GM18873 (cell line): ENCODE results near the gene RUVBL2.
A peak's percentile ranks its signal among the peaks of the same experiment; 100 is the strongest.

Experiments
- ATAC-seq: cut with Tn5 transposase; IDR thresholded peaks from one replicate; pipeline ENCODE4 v1.9.1; 2021; ENCODE audit warnings: mild to moderate bottlenecking, moderate library complexity, moderate number of reproducible peaks; ENCODE audit not compliant: unreplicated experiment, low FRiP score

The RUVBL2 gene

GRCh38 chr19:48963371-48964204 lies 30.1 kb upstream of the RUVBL2 start:
- ATAC-seq = no peak

GRCh38 chr19:48964205-48965039 lies 29.3 kb upstream of the RUVBL2 start:
- no peak for ATAC-seq

- ATAC-seq = peak; percentile 46
Measured at GRCh38 chr19:48965040-48965805, 28.5 kb upstream of the RUVBL2 start, which contains the start of gene FTL. Gene FTL, plus strand, starts transcription at chr19:48965309. Its CDS starts 199 bp downstream, at chr19:48965508.

GRCh38 chr19:48965806-48966540 lies 27.7 kb upstream of the RUVBL2 start:
- ATAC-seq = peak; percentile 25

- no peak for ATAC-seq
Measured at GRCh38 chr19:48966541-48967345, 26.9 kb upstream of the RUVBL2 start.

GRCh38 chr19:48967346-48968178 lies 26.1 kb upstream of the RUVBL2 start:
- ATAC-seq = no peak

- no peak for ATAC-seq
Measured at GRCh38 chr19:48968179-48968661, 25.5 kb upstream of the RUVBL2 start.

- no peak for ATAC-seq
Measured at GRCh38 chr19:48968813-48969218, 24.9 kb upstream of the RUVBL2 start.

- ATAC-seq = no peak
Measured at GRCh38 chr19:48969276-48970138, 24.2 kb upstream of the RUVBL2 start.

- ATAC-seq = no peak
Measured at GRCh38 chr19:48970139-48970766, 23.4 kb upstream of the RUVBL2 start.

GRCh38 chr19:48970923-48971395 lies 22.7 kb upstream of the RUVBL2 start:
- no peak for ATAC-seq

GRCh38 chr19:48975947-48976847 lies 17.5 kb upstream of the RUVBL2 start:
- ATAC-seq = no peak

- no peak for ATAC-seq
Measured at GRCh38 chr19:48977061-48977460, 16.6 kb upstream of the RUVBL2 start.

GRCh38 chr19:48982280-48982679 lies 11.4 kb upstream of the RUVBL2 start:
- no peak for ATAC-seq

- ATAC-seq = no peak
Measured at GRCh38 chr19:48985711-48986110, 8.0 kb upstream of the RUVBL2 start.

GRCh38 chr19:48986211-48986610 lies 7.5 kb upstream of the RUVBL2 start:
- ATAC-seq = no peak
